Measurements from ENCODE around the gene SREBF1. TPM values are rescaled to one million over a fixed set of nuclear protein-coding genes. Genes with fewer than 3 reads are reported as not detected.
"Not testable (repeated sequence)": the region's sequence is repeated elsewhere in the genome, so short reads cannot be mapped to it uniquely, and the experiment has no call there.

SREBF1 gene
- polyA plus RNA-seq, 3 donors, result 38.3 to 60.7 (median 43.5) TPM

- no peak for DNase-seq
Observed at GRCh38 chr17:17813725-17814095, 23.1 kb downstream of the SREBF1 start.

DNA sequence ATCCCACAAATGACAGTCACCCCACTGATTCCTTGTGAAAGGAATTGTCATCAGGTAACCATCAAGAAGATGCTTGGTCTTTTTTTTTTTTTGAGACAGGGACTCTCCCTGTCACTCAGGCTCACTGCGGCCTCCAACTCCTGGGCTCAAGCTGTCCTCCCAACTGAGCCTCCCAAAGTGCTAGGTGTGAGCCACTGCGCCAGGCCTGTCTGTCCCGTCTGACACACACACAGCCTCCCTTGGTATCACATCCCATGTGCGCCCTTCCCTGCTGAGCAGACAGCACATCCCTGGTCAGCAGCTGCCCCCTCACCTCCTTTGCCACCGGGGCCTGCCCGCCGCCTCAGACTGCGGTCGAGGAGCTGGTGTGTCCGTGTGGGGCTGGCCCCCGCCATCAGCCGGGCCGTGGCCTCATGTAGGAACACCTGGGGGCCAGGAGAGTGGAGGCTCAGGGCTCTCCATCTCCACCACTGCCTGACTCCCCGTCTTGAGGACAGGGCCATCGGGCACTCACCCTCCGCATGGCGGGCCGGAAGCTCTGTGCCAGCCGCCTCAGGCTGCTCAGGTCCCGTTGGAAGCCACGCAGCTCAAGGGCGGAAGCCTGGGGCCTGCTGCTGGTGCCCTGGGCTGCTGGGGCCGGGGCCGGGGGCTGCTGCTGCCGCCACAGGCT is 23.6 kb downstream of the SREBF1 start:
- DNase-seq, result no peak

DNA sequence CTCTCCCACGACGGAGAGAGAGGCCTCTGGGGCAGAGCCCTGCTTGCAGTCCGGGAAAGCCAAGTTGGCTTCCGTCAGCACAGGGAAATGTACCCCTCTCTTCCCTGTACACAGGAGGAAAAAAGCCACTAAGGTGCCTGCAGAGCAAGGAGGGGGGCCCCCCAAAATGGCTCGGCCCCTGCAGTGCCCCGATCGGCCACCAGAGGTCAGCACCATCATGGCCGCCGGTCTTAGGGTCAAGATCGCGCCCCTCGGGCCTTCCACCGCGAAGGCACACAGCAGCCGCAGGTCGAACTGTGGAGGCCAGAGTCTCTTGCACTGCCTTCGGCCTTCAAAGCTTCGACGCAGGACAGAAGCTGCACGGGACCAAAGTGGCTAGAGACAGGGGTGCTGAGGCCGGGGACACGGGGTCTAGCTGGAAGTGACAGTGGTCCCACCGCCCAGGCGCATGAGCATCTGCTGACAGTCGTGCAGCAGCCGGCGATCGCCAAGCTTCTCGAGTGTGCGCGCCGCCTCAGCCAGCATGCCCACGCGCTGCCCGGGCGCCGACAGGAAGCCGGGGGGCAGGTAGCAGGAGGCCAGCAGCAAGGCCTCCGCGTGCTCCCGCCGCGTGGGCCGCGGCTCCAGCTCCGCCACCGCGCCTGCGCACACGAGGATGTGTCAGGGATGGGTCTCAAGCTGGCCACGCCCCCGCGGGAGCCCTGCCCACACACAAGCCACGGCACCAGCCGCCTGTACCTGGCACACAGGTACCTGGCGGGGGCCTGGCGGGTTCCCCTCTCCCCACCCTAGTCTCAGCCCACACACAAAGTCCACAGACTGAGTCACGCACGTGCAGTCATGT is 24.4 kb downstream of the SREBF1 start:
- peak; percentile 60 for DNase-seq

GRCh38 chr17:17811381-17812210 is 25.2 kb downstream of the SREBF1 start:
- peak; percentile 73 for DNase-seq

DNA sequence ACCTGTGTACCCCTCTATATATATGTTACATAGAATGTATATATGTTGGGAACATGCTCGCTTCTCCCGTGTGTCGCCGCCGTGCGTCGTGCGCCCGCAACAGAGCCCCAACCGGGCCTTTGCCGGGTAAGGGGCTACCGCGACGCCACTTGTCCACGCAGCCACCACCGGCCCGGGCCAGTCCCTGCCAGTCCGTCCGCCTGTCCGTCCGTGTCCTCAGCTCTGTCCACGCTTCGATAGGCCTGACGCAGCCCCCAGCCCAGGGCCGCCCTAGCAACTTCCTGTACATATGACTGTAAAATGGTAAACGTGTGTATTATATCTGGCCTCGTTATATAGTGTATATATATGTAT is 25.9 kb downstream of the SREBF1 start:
- DNase-seq, result no peak

DNA sequence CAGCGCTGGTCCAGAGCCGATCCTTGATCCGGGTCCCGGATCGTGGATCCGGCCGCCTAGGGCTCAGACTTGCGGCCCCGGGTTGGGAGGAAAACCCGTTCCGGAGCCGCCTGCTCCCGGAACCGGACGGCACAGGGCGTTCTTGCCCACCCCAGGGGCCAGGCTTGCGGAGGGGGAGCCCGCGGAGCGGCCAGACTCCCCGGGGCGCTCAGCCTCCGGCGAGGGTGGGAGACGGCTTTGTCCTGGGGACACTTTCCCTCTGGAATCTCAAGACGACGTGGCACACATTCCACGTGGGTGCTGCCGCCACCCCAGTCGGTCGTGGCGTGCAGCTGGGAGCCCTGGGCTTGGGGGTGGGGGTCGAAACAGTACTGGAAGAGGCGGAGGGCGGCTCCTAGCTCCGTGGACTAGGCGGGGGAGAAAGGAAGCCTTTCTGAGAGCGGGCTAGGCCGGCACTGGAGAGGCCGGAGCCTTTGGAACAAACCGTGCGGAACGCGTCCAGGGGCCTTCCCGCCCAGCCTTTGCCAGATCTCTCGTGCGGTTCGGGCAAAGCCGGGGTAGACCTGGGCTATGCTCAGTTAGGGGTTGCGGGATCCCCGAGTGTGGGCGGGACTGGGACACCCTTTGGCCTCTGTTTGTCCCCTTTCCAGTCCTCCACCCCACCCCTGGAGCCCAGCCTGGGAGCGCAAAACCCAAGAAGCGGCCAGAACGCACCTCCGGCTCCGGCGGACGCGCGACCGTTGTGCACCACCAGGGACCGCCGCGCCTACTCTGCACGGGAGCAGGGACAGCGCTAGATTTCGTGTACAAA is 26.5 kb downstream of the SREBF1 start:
- peak; percentile 77 for DNase-seq

DNA sequence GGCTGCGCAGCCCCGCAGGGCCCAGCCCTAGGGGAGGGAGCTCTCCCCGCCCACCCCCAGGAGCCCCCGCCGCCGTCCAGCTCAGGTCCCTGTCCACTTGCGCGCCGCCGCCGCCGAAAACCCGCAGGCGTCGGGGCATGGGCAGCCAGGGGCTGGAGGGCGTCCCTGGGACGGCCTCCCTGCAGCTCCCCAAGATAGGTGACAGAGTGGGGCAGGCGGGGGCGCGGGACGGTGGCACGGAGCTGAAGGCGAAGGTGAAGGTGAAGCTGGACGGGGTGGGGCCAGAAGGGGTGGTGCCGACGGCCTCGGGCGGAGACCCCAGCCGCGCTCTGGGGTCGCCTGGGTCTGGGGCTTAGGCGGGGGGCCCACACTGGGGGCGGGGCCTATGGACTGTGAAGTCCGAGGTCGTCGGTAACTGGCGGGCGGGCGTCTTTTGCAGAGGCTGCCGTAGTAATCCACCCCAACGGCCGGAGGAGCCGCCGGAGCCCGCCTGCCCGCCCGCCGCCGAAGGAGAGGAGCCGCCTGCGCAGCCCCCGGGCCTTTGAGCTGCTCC is 27.2 kb downstream of the SREBF1 start:
- no peak for DNase-seq

DNA sequence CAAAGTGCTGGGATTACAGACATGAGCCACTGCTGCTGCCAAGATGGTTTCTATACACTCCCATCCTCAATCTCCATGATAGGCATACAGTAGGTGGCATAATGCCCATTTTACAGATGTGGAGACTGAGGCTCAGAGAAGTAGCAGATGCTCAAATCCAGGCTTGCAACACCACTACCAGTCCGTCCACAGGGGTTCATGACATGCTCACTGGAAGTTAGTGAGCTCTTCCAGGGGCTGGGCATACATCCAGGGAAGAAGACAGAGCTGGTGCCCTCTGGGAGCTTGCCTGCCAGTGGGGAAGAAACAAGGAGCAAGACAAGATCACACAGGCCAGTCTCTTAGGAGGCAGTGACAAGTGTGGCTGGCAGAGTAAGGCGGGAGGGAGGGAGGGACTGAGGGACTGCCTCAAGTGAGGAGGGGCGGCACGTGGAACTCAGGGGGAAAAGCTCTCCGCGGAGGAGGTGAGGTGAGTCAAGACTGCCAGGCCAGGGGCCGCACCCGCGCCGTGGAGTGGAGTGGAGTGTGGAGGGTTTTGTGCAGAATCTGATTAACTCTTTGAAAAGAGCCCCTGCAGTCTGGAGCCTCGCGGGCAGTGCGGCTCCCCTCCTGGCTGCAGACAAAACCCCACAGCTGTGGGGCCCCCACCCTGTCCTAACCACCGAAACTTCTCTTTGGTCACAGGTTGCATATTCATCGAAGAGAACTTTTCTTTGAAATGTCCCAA is 27.9 kb downstream of the SREBF1 start:
- DNase-seq, result no peak

DNA sequence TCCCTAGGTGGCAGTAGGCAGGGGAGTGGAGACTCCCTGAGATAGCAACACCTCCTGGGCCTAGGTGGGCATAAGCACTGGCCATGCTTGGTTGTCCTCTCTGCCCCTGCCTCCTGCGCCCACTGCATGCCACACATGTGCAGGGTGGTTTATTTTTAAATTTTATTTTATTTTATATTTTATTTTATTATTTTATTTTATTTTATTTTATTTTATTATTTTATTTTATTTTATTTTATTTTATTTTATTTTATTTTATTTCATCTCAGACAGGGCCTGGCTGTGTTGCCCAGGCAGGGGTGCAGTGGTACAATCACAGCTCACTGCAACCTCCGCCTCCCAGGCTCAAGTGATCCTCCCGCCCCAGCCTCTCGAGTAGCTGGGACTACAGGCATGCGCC is 28.6 kb downstream of the SREBF1 start:
- not testable (repeated sequence) for DNase-seq

DNA sequence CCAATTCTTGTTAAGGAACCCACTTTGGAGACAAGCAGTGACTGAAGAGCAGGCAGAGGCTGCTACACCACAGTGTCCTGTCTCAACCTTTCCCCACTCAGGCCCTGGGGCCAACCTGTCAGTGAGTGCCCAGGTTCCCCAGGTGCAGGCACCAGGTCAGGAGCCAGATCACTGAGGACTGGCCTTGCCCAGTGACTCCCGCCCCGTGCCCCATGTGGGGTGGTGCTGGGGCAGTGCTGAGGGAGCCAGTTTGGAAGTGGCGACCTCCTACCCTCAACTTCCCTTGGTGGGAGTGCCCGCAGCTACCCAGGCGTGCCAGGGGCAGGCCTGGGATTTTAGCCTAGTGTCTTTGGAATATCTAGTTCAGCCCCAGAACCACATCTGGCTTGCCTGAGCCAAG is 29.3 kb downstream of the SREBF1 start:
- no peak for DNase-seq

DNA sequence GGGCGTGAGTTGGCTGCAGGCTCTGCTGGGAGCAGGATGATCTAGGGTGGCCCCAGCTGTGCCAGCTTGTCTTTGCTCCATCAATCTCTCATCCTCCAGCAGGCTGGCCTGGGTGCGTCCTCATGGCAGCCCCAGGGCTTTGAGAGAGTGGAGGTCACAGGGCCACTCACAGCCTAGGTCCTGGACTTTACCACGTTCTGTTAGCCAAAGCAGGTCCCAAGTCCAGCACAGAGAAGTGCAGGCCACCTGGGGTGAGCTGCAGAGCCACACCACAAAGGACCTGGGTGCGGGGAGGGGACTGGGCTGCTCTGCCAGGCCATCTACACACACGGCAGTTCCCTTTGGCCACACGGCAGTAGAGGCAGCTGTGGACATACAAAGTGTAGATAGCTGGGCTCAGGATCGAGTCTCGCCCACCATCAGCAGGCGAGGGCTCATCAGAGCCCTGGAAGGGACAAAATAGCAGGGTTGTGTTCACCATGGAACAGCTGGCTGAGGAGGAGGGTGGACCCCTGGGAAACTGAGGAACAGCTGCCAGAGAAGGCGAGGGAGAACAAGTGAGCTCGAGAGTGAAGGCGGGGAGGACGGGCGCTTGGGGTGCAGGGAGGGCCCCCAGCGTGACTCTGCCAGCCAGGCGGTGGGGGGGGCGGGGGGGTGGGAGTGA is 30.0 kb downstream of the SREBF1 start:
- no peak for DNase-seq

- no peak for DNase-seq
Observed at GRCh38 chr17:17806035-17806434, 30.8 kb downstream of the SREBF1 start.

GRCh38 chr17:17805575-17805974 is 31.2 kb downstream of the SREBF1 start:
- no peak for DNase-seq

- DNase-seq, result no peak
Observed at GRCh38 chr17:17804007-17804406, 32.8 kb downstream of the SREBF1 start.

- DNase-seq, result no peak
Observed at GRCh38 chr17:17801800-17802481, 34.8 kb downstream of the SREBF1 start.

- DNase-seq, result no peak
Observed at GRCh38 chr17:17800504-17801021, 36.2 kb downstream of the SREBF1 start.

- no peak for DNase-seq
Observed at GRCh38 chr17:17798573-17799255, 38.1 kb downstream of the SREBF1 start.

GRCh38 chr17:17798010-17798556 is 38.7 kb downstream of the SREBF1 start:
- no peak for DNase-seq
